IMR-90 (cell line): ENCODE data around the gene ZBTB24. TPM values are rescaled to one million over a fixed set of nuclear protein-coding genes. Genes with fewer than 3 reads are reported as not detected.

ENCODE experiments used
- ATAC-seq: fragments of 200-7000 bp; cut with Tn5 transposase; 2 replicates; pipeline ENCODE4 v1.9.1; 2020; ENCODE audit warnings: low read depth, mild to moderate bottlenecking, moderate library complexity
- BruUV-seq: library from RNA; stranded (reverse); fragments of 400-500 nt; replicated peaks from 2 replicates; lab custom pipeline; 2021; lab: Mats Ljungman, UMichigan
- CTCF ChIA-PET: fragments of 300-600 bp; formaldehyde crosslinking; extraction: SDS; loops from one replicate; lab custom pipeline; 2021; ENCODE audit warnings: antibody characterized with exemption; lab: Yijun Ruan, JAX
- POLR2A ChIA-PET: fragments of 300-600 bp; sonication (Branson Sonifier 250); formaldehyde crosslinking; loops from one replicate; lab custom pipeline; 2022; ENCODE audit warnings: antibody characterized with exemption; ENCODE audit not compliant: unreplicated experiment; lab: Charles Lee
- DNase-seq: peaks from one replicate; pipeline ENCODE4 v3.0.0; 2013
- H2AFZ ChIP-seq: replicated peaks from 2 replicates; pipeline ENCODE3; 2013; ENCODE audit warnings: low read length, mild to moderate bottlenecking; ENCODE audit not compliant: poor library complexity
- H2AK5ac ChIP-seq: 2 replicates; pipeline ENCODE4 v1.6.1; 2013; ENCODE audit warnings: low read depth, low read length, inconsistent platforms
- H2AK9ac ChIP-seq: replicated peaks from 2 replicates; pipeline ENCODE3; 2013; ENCODE audit warnings: mild to moderate bottlenecking, low read depth, low read length, moderate library complexity; ENCODE audit not compliant: poor library complexity
- H2BK120ac ChIP-seq: 2 replicates; pipeline ENCODE4 v1.6.1; 2013; ENCODE audit warnings: low read depth, low read length, inconsistent platforms
- H2BK15ac ChIP-seq: 3 replicates; pipeline ENCODE4 v1.6.1; 2013; ENCODE audit warnings: low read depth, low read length, inconsistent platforms
- H2BK20ac ChIP-seq: 2 replicates; pipeline ENCODE4 v1.6.1; 2013; ENCODE audit warnings: low read depth, mild to moderate bottlenecking, inconsistent platforms, low read length, moderate library complexity
- H2BK5ac ChIP-seq: 2 replicates; pipeline ENCODE4 v1.6.1; 2013; ENCODE audit warnings: mild to moderate bottlenecking, low read depth, low read length, inconsistent platforms; ENCODE audit not compliant: poor library complexity, severe bottlenecking
- H3K14ac ChIP-seq: replicated peaks from 2 replicates; pipeline ENCODE4 v1.6.1; 2013; ENCODE audit warnings: low read depth, low read length, inconsistent platforms
- H3K18ac ChIP-seq: 2 replicates; pipeline ENCODE4 v1.6.1; 2013; ENCODE audit warnings: low read depth, low read length, control low read depth
- H3K23ac ChIP-seq: 2 replicates; pipeline ENCODE4 v1.6.1; 2013; ENCODE audit warnings: low read depth, low read length, inconsistent platforms
- H3K27ac ChIP-seq: 2 replicates; pipeline ENCODE4 v1.5.1; 2013; ENCODE audit warnings: mild to moderate bottlenecking, control low read depth, low read length; ENCODE audit not compliant: insufficient read depth
- H3K27me3 ChIP-seq: 2 replicates; pipeline ENCODE4 v1.6.1; 2013; ENCODE audit warnings: low read length; ENCODE audit not compliant: control insufficient read depth, insufficient read depth
- H3K36me3 ChIP-seq: 2 replicates; pipeline ENCODE4 v1.6.1; 2013; ENCODE audit warnings: low read length, mixed read lengths; ENCODE audit not compliant: control insufficient read depth, insufficient read depth
- H3K4ac ChIP-seq: 2 replicates; pipeline ENCODE4 v1.6.1; 2013; ENCODE audit warnings: low read depth, low read length, inconsistent platforms
- H3K4me1 ChIP-seq: 2 replicates; pipeline ENCODE4 v1.6.1; 2013; ENCODE audit warnings: low read length, mixed read lengths; ENCODE audit not compliant: control insufficient read depth, insufficient read depth
- H3K4me2 ChIP-seq: 2 replicates; pipeline ENCODE4 v1.6.1; 2013; ENCODE audit warnings: low read depth, mild to moderate bottlenecking, control low read depth, low read length, moderate library complexity
- H3K4me3 ChIP-seq: 2 replicates; pipeline ENCODE4 v1.5.1; 2013; ENCODE audit warnings: low read depth, mild to moderate bottlenecking, control low read depth, low read length, moderate library complexity; ENCODE audit not compliant: insufficient read depth
- H3K56ac ChIP-seq: 2 replicates; pipeline ENCODE4 v1.6.1; 2013; ENCODE audit warnings: low read length, inconsistent platforms; ENCODE audit not compliant: insufficient read depth; ENCODE audit errors: extremely low read depth
- H3K79me1 ChIP-seq, 2 experiments: 2 replicates each; pipeline ENCODE4 v1.6.1; 2013; ENCODE audit warnings: low read length in 2 of 2, inconsistent platforms in 1 of 2, low read depth in 1 of 2
- H3K9ac ChIP-seq: 2 replicates; pipeline ENCODE4 v1.6.1; 2013; ENCODE audit warnings: low read depth, low read length, control low read depth
- H3K9me1 ChIP-seq: 2 replicates; pipeline ENCODE4 v1.6.1; 2013; ENCODE audit warnings: low read length, inconsistent platforms; ENCODE audit not compliant: insufficient read depth
- H3K9me3 ChIP-seq: 2 replicates; pipeline ENCODE4 v1.6.1; 2013; ENCODE audit warnings: low read length; ENCODE audit not compliant: control insufficient read depth, insufficient read depth
- H4K20me1 ChIP-seq: 2 replicates; pipeline ENCODE4 v1.6.1; 2013; ENCODE audit warnings: low read length, inconsistent platforms; ENCODE audit not compliant: insufficient read depth
- H4K5ac ChIP-seq: 2 replicates; pipeline ENCODE4 v1.6.1; 2013; ENCODE audit warnings: mild to moderate bottlenecking, low read depth, low read length, control low read depth
- H4K8ac ChIP-seq, 2 experiments: 2 replicates each; pipeline ENCODE4 v1.6.1; 2013; ENCODE audit warnings: low read depth in 2 of 2, low read length in 2 of 2, control low read depth in 1 of 2, inconsistent platforms in 1 of 2
- H4K91ac ChIP-seq: 2 replicates; pipeline ENCODE4 v1.6.1; 2013; ENCODE audit warnings: low read depth, low read length, inconsistent platforms; ENCODE audit not compliant: insufficient read depth
- BHLHE40 ChIP-seq: fragments of 150-350 bp; IDR thresholded peaks from 2 replicates; pipeline ENCODE4 v1.6.1; 2016; ENCODE audit warnings: mild to moderate bottlenecking, low read depth, low read length
- CEBPB ChIP-seq: IDR thresholded peaks from 2 replicates; pipeline ENCODE4 v1.6.1; 2012; ENCODE audit warnings: low read depth, low read length, improper control_type of control experiment
- CHD1 ChIP-seq: IDR thresholded peaks from 2 replicates; pipeline ENCODE4 v1.6.1; 2012; ENCODE audit warnings: low read depth, low read length, improper control_type of control experiment
- CTCF ChIP-seq: conservative IDR thresholded peaks from 2 replicates; pipeline ENCODE4 v1.5.1; 2012; ENCODE audit warnings: mild to moderate bottlenecking, low read depth, low read length, improper control_type of control experiment
- ELK1 ChIP-seq: fragments of 150-350 bp; IDR thresholded peaks from 2 replicates; pipeline ENCODE4 v1.6.1; 2016; ENCODE audit warnings: low read depth, mild to moderate bottlenecking, low read length, moderate library complexity, borderline replicate concordance
- FOS ChIP-seq: fragments of 150-350 bp; IDR thresholded peaks from 2 replicates; pipeline ENCODE4 v1.6.1; 2016; ENCODE audit warnings: low read depth, low read length
- MAFK ChIP-seq: IDR thresholded peaks from 2 replicates; pipeline ENCODE4 v1.6.1; 2012; ENCODE audit warnings: low read depth, low read length, improper control_type of control experiment
- MAZ ChIP-seq: IDR thresholded peaks from 2 replicates; pipeline ENCODE4 v1.6.1; 2012; ENCODE audit warnings: low read depth, mild to moderate bottlenecking, low read length, improper control_type of control experiment, moderate library complexity, borderline replicate concordance
- MXI1 ChIP-seq: IDR thresholded peaks from 2 replicates; pipeline ENCODE4 v1.6.1; 2012; ENCODE audit warnings: low read depth, mild to moderate bottlenecking, low read length, moderate library complexity, borderline replicate concordance
- NFE2L2 ChIP-seq: fragments of 150-350 bp; IDR thresholded peaks from 2 replicates; pipeline ENCODE4 v1.6.1; 2016; ENCODE audit warnings: low read depth, mild to moderate bottlenecking, low read length
- POLR2A ChIP-seq: IDR thresholded peaks from 2 replicates; pipeline ENCODE4 v1.6.1; 2012; ENCODE audit warnings: mild to moderate bottlenecking, low read depth, low read length
- RAD21 ChIP-seq: IDR thresholded peaks from 2 replicates; pipeline ENCODE4 v1.6.1; 2012; ENCODE audit warnings: low read length, improper control_type of control experiment
- RCOR1 ChIP-seq: IDR thresholded peaks from 2 replicates; pipeline ENCODE4 v1.6.1; 2012; ENCODE audit warnings: mild to moderate bottlenecking, low read length, improper control_type of control experiment; ENCODE audit not compliant: insufficient replicate concordance
- RFX5 ChIP-seq: IDR thresholded peaks from 2 replicates; pipeline ENCODE4 v1.8.0; 2012; ENCODE audit warnings: low read depth, mild to moderate bottlenecking, low read length, moderate library complexity
- SMC3 ChIP-seq: fragments of 150-350 bp; IDR thresholded peaks from 2 replicates; pipeline ENCODE4 v1.6.1; 2016; ENCODE audit warnings: low read depth, mild to moderate bottlenecking, antibody characterized with exemption, low read length, moderate library complexity
- USF2 ChIP-seq: fragments of 150-350 bp; IDR thresholded peaks from 2 replicates; pipeline ENCODE4 v1.6.1; 2017; ENCODE audit warnings: mild to moderate bottlenecking, antibody characterized with exemption, low read length, low read depth
- WGBS, 2 experiments: methylation state at CpG; one replicate each; pipeline versions ENCODE4 v1.1.5 to v1.1.7; 2013; ENCODE audit warnings: missing lambda C conversion rate in 2 of 2; ENCODE audit not compliant: insufficient read length in 1 of 2; ENCODE audit errors: extremely low coverage in 2 of 2; 5-methylcytosine and 5-hydroxymethylcytosine counted together
- dilution Hi-C: fragments of 300-500 bp; cut with HindIII; formaldehyde crosslinking; loops from one replicate; pipeline ENCODE4 v1.14.3; 2018; ENCODE audit warnings: low sequenced_read_pairs; ENCODE audit not compliant: unreplicated experiment
- in situ Hi-C: fragments of 300-500 bp; cut with MboI; formaldehyde crosslinking; loops from 3 replicates; pipeline ENCODE4 v1.14.3; 2019; ENCODE audit warnings: low sequenced_read_pairs, inconsistent platforms, mixed read lengths
- intact Hi-C: fragments of 100-400 bp; cut with micrococcal nuclease; formaldehyde crosslinking; loops from 2 replicates; pipeline ENCODE4 v1.10.0; 2022
- polyA plus RNA-seq, 3 experiments: library from polyadenylated mRNA; depleted of rRNA; stranded (reverse); fragments of >200 nt; gene quantifications; 2 replicates each; pipeline ENCODE4 v1.2.3, GENCODE V29; 2012; ENCODE audit warnings: low replicate concordance in 1 of 3
- total RNA-seq: library from RNA; depleted of rRNA; stranded (reverse); fragments of >200 nt; gene quantifications from 2 replicates; pipeline ENCODE4 v1.2.3, GENCODE V29; 2012

Gene ZBTB24
- total and polyA plus RNA-seq, 2 of the 4 experiments (the other 2 are of a cell fraction): 2.3 to 7.9 TPM

- peaks cover 9% of the 10 kb centered on the region for H3K4me1 ChIP-seq
- no peak overlapping the region for H3K27ac ChIP-seq
- H3K9ac ChIP-seq: no peak overlapping the region
- no peak overlapping the region for H2BK120ac ChIP-seq
- no peaks in the 10 kb centered on the region for H3K27me3 ChIP-seq
- dilution Hi-C loops (no loop called here), in situ Hi-C loops (no loop called here), intact Hi-C loops (no loop called here)
- H4K8ac ChIP-seq: no peak overlapping the region
- H2BK20ac ChIP-seq: no peak overlapping the region
- H3K23ac ChIP-seq: no peak overlapping the region
- H3K56ac ChIP-seq: no peak overlapping the region
- no peak overlapping the region for H2BK15ac ChIP-seq
- peaks cover 23 to 62% of the 10 kb centered on the region in 2 experiments for H3K79me1 ChIP-seq
- H3K4me2 ChIP-seq: no peak overlapping the region
- H3K14ac ChIP-seq: no peak overlapping the region
- H2AK9ac ChIP-seq: peak overlapping the region; percentile 12
- peaks cover 19% of the 10 kb centered on the region for H3K9me1 ChIP-seq
- no peak overlapping the region for H4K5ac ChIP-seq
- no peak for DNase-seq
- TF ChIP-seq MXI1 (no peak), CEBPB (no peak), SMC3 (no peak), USF2 (no peak), RCOR1 (no peak), CTCF (no peak), NFE2L2 (no peak), RAD21 (no peak), ELK1 (no peak), FOS (no peak), BHLHE40 (no peak), MAFK (no peak), CHD1 (no peak), POLR2A (no peak), RFX5 (no peak), MAZ (no peak)
- H4K20me1 ChIP-seq: peaks cover 7% of the 10 kb centered on the region; the same call in 1 of the 2 replicates
- no peak overlapping the region for H2AK5ac ChIP-seq
- H2BK5ac ChIP-seq: no peak overlapping the region
- H3K9me3 ChIP-seq: no peaks in the 10 kb centered on the region
- H2AFZ ChIP-seq: no peak overlapping the region
- 100% methylated on average over 4 of the region's 9 CpGs; no CpG with 5 or more reads in 1 of the 2 experiments for WGBS, 2 experiments
- no peak overlapping the region for H3K4ac ChIP-seq
- H3K36me3 ChIP-seq: peaks cover 40% of the 10 kb centered on the region
- no TSS peak for BruUV-seq
- H3K4me3 ChIP-seq: no peak overlapping the region
- no peak overlapping the region for H3K18ac ChIP-seq
- no peak for ATAC-seq
- no peak overlapping the region for H4K91ac ChIP-seq
- ChIA-PET POLR2A (no interaction called here), CTCF (no interaction called here)
Observed at GRCh38 chr6:109452181-109452580, 30.8 kb downstream of the ZBTB24 start.
